ENCODE data around the gene TAF11L3. TPM values are rescaled to one million over a fixed set of nuclear protein-coding genes. Genes with fewer than 3 reads are reported as not detected.
A peak's percentile ranks its signal among the peaks of the same experiment; 100 is the strongest.

TAF11L3 gene
- polyA plus RNA-seq, 3 donors = not detected

DNA sequence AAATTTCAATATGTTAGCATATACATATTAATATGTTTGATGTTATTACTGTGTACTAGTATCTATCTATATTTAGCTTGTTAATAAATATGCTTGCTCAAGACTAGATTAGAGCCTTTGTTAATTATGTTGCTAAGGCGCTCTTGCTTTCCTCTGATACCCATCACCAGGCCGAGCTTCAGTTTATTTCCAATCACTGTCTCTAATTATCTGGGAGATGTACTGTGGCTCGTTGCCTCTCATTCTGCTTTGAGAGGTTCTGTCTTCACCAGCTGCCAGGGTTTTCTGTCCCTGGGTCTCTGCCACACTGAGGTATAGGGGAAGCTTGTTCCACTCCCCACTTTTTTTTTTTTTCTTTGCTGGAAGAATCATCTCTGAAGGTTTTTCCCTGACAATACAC lies 41.1 kb upstream of the TAF11L3 start:
- TF ChIP-seq, protein P1, sequence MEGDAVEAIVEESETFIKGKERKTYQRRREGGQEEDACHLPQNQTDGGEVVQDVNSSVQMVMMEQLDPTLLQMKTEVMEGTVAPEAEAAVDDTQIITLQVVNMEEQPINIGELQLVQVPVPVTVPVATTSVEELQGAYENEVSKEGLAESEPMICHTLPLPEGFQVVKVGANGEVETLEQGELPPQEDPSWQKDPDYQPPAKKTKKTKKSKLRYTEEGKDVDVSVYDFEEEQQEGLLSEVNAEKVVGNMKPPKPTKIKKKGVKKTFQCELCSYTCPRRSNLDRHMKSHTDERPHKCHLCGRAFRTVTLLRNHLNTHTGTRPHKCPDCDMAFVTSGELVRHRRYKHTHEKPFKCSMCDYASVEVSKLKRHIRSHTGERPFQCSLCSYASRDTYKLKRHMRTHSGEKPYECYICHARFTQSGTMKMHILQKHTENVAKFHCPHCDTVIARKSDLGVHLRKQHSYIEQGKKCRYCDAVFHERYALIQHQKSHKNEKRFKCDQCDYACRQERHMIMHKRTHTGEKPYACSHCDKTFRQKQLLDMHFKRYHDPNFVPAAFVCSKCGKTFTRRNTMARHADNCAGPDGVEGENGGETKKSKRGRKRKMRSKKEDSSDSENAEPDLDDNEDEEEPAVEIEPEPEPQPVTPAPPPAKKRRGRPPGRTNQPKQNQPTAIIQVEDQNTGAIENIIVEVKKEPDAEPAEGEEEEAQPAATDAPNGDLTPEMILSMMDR (IDR thresholded peaks at IDR 0.05) = no peak
- Histone ChIP-seq H3K27ac (ENCODE audit: low read depth in 1 of 2, low read length in 2 of 2) (no peak overlapping the region), H3K36me3 (replicated peaks in 1 of 2; ENCODE audit: control insufficient read depth in 1 of 2, insufficient read depth in 2 of 2, low read length in 2 of 2) (no peaks in the 10 kb centered on the region), H2AFZ (ENCODE audit: insufficient read depth, low read depth, low read length, poor library complexity, severe bottlenecking) (peak overlapping the region; percentile 29), H3K4me1 (ENCODE audit: control insufficient read depth in 1 of 2, insufficient read depth in 2 of 2, low read length in 2 of 2) (no peaks in the 10 kb centered on the region), H3K4me3 (replicated peaks in 1 of 3; ENCODE audit: low read depth in 2 of 3, low read length in 3 of 3) (no peak overlapping the region), H4K20me1 (ENCODE audit: insufficient read depth, low read length) (no peaks in the 10 kb centered on the region), H3K27me3 (ENCODE audit: control insufficient read depth in 2 of 2, insufficient read depth in 2 of 2, low read length in 2 of 2) (no peaks in the 10 kb centered on the region), H3K9me3 (replicated peaks in 1 of 2; ENCODE audit: control insufficient read depth in 1 of 2, insufficient read depth in 1 of 2, low read length in 2 of 2) (no peaks in the 10 kb centered on the region), H3K9ac (ENCODE audit: insufficient read depth, low read length, poor library complexity, severe bottlenecking) (no peak overlapping the region), H3K79me2 (ENCODE audit: insufficient read depth, low read length) (no peaks in the 10 kb centered on the region), H3K4me2 (replicated peaks; ENCODE audit: extremely low read depth, low read length, poor library complexity, severe bottlenecking) (no peak overlapping the region)
- H3K27ac Mint-ChIP-seq = no peak overlapping the region
- WGBS (ENCODE audit: insufficient coverage) = no CpG with 5 or more reads among the region's 3 CpGs
- H3K4me1 Mint-ChIP-seq = peaks cover 7% of the 10 kb centered on the region
- H3K9me3 Mint-ChIP-seq = no peaks in the 10 kb centered on the region
- no peak overlapping the region for H3K4me3 Mint-ChIP-seq
- peaks cover 0 to 3% (median 0%) of the 10 kb centered on the region in 3 donors for H3K27me3 Mint-ChIP-seq (ENCODE audit: low read depth in 3 of 3)
- no peaks in the 10 kb centered on the region for H3K36me3 Mint-ChIP-seq
- intact Hi-C loops (cut with micrococcal nuclease) = no loop called here
- DNase-seq = no peak

DNA sequence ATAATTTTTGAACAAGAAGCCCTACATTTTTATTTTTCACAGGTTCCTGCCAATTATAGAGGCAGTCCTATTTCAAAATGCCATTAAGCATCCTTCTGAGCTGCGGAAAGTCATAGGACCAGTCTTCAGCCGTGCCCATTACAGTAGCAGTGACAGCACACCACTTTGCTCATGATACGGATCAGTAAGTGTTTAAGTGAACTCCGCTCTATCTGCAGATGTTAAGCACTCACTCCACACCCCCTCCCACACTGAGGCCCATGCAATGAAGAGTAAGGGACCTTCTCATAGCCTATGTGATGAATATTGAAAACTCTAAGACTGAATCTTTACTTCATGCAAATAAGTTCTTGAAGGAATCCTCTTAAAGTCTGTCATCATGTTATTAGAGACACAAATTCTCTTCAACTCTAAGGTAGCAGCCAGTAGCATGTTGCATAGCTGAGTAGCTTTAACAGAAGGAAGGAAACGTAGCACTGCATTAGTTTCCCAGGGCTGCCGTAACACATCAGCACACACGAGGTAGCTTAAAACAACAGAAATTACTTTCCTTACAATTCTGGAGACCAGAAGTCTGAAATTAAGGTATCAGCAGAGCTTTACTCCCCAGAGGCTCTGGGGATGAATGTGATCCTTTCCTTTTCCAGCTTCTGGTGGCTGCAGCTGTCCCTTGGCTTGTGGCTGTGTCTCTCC lies 40.4 kb upstream of the TAF11L3 start:
- H3K27ac ChIP-seq (ENCODE audit: low read depth in 1 of 2, low read length in 2 of 2) = no peak overlapping the region
- H3K4me2 ChIP-seq (replicated peaks; ENCODE audit: extremely low read depth, low read length, poor library complexity, severe bottlenecking) = no peak overlapping the region
- H3K9me3 ChIP-seq (replicated peaks in 1 of 2; ENCODE audit: control insufficient read depth in 1 of 2, insufficient read depth in 1 of 2, low read length in 2 of 2) = no peaks in the 10 kb centered on the region
- Mint-ChIP-seq H3K4me3 (no peak overlapping the region), H3K36me3 (no peaks in the 10 kb centered on the region), H3K27ac (no peak overlapping the region), H3K27me3 (ENCODE audit: low read depth in 3 of 3) (peaks cover 0 to 3% (median 0%) of the 10 kb centered on the region in 3 donors), H3K4me1 (peaks cover 7% of the 10 kb centered on the region), H3K9me3 (no peaks in the 10 kb centered on the region)
- DNase-seq = no peak
- H2AFZ ChIP-seq (ENCODE audit: insufficient read depth, low read depth, low read length, poor library complexity, severe bottlenecking) = peak overlapping the region; percentile 29
- no peaks in the 10 kb centered on the region for H4K20me1 ChIP-seq (ENCODE audit: insufficient read depth, low read length)
- WGBS (ENCODE audit: insufficient coverage) = 95% methylated on average over 4 of the region's 7 CpGs
- H3K4me1 ChIP-seq (ENCODE audit: control insufficient read depth in 1 of 2, insufficient read depth in 2 of 2, low read length in 2 of 2) = no peaks in the 10 kb centered on the region
- intact Hi-C loops (cut with micrococcal nuclease) = no loop called here
- no peak overlapping the region for H3K9ac ChIP-seq (ENCODE audit: insufficient read depth, low read length, poor library complexity, severe bottlenecking)
- H3K27me3 ChIP-seq (ENCODE audit: control insufficient read depth in 2 of 2, insufficient read depth in 2 of 2, low read length in 2 of 2) = no peaks in the 10 kb centered on the region
- no peak overlapping the region for H3K4me3 ChIP-seq (replicated peaks in 1 of 3; ENCODE audit: low read depth in 2 of 3, low read length in 3 of 3)
- TF ChIP-seq, protein P1 (IDR thresholded peaks at IDR 0.05) = no peak
- H3K79me2 ChIP-seq (ENCODE audit: insufficient read depth, low read length) = no peaks in the 10 kb centered on the region
- H3K36me3 ChIP-seq (replicated peaks in 1 of 2; ENCODE audit: control insufficient read depth in 1 of 2, insufficient read depth in 2 of 2, low read length in 2 of 2) = no peaks in the 10 kb centered on the region
